Left kidney (tissue), 2 donors: ENCODE results near the gene FSTL4. TPM values are rescaled to one million over a fixed set of nuclear protein-coding genes. Genes with fewer than 3 reads are reported as not detected.

Experiments used
- DNase-seq: peaks from one replicate; pipeline ENCODE4 v3.0.0-alpha.2; 2013
- polyA plus RNA-seq: library from polyadenylated mRNA; unstranded; fragments of 120-200 nt; gene quantifications from one replicate; pipeline ENCODE4 v1.2.1, GENCODE V29; 2013; ENCODE audit not compliant: insufficient read length

FSTL4 gene
- polyA plus RNA-seq, 1 donor: 0.91 TPM

DNA sequence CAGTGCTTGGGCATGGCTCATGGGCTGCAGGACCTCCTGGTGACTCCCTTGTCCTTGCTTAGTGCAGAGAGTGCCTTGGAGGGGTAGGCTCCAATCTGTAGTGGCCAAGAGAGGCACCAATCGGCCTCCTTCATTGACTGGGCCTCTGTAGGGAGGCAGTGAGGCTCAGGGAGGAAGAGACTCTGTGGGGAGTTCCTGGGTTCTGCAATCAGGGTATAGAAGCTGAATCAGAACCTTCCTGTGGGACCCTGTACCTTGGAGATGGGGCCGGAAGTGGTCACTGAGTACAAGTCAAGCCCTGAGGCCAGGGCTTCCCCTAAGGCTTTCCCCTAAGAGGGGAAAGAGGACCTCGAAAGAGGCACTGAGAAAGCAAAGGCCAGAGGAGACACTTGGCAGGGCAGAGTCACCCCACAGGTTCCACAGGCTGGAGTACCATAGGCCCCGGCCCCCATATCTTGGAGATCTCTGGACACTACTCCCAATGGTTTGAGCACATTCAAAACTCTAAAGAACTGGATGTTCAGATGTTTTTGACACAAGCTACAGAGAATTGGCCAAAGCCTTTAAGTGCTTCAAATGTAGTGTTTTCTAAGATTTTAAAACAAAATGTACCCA lies 370.0 kb downstream of the FSTL4 start:
- DNase-seq: no peak

DNA sequence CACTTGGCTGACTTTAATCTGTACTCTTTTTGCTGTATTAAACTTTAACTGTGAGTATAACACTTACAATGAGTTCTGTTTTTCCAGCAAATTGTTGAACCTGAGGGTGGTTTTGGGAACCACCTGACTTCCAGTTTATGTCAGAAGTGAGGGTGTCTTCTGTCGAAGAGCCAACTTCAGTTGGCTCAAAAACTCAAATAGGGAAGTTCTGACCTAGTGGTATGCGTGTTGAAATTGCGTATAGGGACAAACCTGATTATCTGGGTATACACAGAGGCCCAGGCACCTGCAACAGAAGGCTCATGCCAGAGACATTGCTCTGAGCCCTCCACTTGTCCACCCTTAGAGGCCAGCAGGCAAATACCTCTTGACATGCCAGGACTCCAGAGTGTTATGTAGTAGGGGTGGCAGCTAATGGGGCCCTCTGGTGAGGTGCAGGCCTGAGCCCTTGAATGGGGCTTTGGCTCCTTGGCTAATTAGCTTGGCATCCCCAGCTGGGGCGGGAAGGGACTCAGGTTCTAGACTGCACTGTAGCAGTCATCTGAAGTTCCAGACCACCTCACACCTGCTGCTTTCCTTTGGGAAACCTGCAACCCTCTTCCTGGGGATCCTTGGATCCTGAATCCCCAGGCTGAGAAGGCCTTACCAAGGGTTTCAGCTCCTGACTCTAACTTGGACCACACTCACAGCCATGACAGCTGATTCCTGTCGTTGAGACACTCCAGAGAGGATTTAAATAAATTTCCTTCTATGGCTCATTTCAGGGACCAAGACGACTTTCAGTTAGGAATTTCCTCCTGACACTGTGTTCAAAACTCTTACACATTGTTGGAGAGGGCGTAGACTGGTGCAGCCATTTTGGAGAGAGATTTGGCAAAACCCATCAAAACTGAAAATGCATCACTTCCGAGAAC lies 370.9 kb downstream of the FSTL4 start:
- no peak for DNase-seq

DNA sequence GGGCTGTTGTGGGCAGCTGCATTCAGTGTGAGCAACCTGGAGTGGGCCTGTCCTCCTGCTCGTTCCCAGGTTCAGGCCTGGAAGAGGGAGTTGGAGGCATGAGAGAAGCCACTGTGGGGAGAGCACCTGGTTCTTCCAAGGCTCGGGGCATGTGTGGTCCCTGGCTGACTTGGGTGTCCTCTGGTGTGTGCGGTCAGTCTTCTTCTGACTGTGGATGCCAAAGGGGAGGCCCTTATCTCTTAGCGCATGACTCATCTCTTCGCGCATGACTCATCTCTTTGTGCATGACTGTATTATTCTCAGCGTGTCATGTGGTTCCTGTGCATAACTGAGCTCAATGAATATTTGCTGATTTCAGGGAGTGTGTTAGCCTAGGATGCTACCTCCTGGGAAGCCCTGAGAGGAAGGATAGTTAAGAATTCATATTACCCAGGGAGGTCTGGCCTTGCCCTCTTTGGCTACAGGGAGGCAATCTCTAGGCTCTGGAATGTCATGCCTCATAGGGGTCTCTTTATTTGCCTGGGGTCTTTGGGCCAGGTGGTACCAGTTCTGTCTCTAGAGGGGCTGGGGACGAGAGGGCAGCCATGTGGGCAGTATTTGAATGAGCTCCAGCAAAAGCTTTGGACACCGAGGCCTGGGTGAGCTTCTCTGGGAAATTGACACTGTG lies 371.8 kb downstream of the FSTL4 start:
- DNase-seq: no peak

DNA sequence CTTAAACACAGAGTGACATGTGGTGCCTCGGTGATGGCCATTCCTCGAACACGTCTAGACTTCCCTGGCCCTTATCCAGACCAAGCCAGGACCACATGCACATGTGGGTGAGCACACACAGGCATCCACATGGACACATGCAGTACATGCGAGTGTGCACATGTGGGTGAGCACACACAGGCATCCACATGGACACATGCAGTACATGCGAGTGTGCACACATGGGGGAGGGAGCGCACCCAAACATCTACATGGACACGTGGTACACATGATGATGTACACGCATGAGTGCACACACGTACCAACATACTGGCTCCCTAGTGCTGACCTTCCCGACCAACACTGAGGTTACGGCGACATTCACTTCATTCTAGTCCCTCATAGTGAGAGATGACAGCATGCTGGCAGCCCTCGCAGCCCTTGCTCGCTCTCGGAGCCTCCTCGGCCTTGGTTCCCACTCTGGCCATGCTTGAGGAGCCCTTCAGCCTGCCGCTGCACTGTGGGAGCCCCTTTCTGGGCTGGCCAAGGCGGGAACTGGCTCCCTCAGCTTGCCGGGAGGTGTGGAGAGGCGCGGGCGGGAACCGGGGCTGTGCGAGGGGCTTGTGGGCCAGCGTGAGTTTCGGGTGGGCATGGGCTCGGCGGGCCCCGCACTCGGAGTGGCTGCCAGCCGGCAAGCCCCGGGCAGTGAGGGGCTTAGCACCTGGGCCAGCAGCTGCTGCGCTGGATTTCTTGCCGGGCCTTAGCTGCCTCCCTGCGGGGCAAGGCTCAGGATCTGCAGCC lies 373.7 kb downstream of the FSTL4 start:
- DNase-seq: no peak

DNA sequence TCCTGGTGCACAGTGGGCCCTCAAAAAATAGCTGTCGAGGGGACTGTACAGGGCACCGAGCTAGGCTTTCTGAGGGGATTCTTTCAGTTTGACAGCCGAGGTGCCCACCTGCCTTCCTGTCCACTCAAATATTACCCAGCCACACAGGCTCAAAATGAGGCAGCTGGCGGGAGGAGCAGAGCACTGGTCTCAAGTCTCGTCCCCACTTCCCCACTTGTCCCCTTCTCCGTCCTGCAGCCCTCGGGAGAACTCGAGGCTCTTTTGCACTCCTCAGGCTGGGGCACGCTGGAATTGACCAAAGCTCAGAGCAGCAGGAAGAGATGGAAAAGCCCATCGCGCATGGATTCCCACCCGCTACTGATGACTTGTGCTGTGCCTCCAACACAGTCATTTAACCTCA lies 375.4 kb downstream of the FSTL4 start:
- DNase-seq: no peak

DNA sequence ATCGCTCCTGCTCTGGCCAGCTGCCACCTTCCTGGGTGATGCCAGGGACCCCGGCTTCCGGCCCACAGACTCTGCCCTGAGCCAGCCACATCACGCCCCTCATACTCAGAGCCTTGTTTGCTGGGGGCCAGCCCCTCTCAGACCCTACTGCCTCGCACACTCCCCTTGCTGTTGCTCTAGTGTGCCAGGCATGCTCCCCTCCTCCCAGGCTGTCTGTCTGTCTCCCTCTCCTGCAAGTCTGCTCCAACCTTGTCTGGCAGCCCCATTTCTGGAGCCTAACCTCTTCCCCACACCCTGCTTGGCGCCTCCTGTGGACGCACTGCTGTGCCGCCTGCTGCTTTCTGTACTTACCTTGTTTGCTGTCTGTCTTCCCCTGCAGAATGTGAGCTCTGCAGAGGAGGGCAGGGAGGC lies 375.8 kb downstream of the FSTL4 start:
- DNase-seq: no peak

DNA sequence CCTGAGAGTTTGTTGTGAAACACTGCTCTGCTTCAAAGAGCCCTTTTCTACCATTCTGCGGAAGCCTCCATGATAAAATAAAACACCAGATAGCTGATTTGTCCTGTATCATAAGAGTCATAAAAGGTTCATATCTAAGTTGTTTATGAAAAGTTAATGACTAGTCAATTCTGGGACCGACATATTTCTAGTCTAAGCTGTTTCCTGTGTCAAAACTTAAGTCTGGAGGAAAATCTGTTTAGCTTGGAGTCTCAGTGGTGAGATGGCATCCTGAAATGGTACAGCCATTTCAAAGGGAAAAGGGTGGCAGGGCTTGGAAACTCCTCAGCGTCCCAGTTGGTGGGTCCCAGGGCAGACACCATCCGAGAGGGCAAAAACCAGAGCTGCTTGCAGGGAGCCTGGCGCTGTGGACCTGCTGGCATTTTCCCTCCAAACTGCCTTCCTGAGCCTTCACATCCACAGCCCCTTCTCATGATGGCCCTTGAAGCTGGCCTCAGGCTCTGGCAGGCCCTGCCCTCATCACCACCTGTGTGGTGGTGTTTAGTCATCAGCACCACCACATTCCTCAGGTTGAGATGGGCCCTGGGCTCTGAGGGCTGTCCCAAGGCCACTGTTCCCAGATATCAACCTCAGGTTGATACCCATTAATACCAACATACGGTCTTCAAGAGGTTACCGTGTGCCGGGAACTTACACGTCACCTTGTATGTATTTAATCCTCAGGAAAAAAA lies 376.5 kb downstream of the FSTL4 start:
- DNase-seq: no peak

DNA sequence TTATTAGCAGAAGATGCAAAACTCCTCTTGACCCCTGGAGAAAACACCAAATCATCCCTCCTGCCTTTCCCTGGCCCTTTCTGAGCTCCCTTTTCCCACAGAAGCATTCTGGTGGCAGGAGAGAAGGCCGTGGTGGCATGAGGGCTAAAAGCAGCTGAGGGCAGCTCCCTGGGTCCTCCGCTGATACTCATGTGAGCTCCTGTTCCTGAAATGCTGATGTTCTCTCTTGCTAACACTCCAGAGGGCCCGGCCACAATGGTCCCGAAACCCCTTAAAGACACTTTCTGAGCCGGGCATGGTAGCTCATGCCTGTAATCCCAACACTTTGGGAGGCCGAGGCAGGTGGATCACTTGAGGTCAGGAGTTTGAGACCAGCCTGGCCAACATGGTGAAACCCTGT lies 377.4 kb downstream of the FSTL4 start:
- DNase-seq: no peak

DNA sequence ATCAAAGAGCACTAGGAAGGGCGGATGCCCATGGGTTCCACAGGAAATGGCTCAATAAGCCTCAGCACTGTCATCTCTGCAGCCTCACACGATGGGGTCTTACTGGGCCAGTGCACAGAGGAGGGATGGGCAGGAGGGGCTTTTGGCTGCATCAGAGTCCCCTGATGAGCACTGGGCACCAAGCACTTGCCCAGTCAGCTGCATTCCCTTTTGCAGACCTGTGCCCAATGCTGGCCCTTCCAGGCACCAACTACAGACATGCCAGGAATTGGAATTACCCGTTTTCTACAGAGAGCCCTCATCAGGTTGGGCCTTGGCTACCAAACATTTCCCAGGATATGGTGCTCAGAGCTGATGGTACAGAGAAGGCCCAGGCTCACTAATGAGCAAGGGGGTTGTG lies 378.1 kb downstream of the FSTL4 start:
- DNase-seq: no peak

DNA sequence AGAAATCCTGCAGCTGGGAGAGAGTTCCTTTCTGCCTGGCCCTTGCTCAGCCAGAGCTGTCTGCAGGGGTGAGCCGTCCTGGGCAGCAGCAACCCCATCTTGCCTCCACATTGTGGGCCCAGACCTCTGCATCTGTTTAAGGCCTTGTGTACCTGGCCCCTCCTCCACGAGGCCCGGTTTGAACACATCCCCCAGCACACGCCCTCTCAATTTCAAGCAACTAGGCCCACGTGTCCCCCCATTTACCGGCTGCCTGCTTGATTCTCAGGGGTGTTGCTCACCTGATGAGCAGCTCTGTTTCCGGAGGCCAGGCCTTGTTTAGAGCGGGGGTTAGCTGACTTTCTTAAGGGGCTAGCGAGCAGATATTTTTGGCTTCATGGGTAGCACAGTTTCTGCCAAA lies 378.7 kb downstream of the FSTL4 start:
- no peak for DNase-seq

DNA sequence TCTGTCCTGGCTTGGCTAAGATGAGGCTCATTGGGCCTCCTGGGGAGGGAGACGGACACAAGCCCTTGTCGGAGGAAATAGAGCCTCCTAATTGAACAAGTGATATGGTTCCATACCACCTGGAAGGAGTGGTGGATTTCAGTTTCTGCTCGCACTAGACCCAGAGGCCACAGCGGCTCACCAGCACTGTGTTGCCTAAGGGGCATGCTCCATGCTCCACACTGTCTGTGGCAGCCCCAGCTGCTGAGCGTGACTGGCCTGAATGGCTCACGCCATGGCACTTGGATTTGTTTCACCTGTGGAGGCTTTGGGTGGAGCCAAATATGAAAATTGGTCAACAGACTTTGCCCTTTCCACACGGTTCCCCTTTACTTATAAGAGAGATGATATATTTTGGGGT lies 379.4 kb downstream of the FSTL4 start:
- DNase-seq: no peak

DNA sequence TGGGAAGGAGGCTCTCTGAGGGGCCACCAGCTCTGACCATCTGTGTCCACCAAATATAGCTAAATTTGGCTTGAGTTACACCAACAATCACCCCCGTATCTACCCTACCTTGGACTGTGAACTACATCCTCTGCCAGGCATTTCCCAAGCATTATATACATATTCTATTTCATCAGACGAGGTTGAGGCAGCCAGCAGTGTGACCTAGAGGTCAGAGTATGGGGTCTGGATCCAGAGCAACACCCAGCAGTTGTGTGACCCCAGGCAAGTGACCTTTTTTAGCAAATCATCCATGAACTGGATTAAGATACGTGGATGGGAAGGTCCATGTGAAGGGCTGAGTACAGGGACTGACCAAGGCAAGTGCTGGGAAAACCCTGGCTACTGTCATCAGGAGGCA lies 379.9 kb downstream of the FSTL4 start:
- no peak for DNase-seq

DNA sequence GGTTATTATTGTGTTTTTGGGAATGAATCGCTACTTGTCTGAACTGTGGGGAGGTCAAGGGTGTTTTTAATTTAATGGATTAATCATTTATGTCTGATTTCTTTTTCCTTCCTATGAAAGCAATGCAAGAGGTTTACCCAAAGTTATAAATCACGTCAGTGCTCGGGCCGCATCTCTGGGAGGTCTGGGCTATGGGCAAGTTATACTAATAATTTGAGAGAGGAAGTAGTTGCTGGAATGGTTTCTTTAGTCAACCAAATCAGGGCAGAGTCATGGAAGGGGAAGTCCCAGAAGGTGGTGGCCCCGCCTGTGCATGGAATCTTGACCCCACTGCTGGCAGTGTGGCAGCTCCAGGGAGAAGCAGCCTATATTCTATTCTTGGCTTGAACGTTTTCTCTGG lies 380.3 kb downstream of the FSTL4 start:
- no peak for DNase-seq

DNA sequence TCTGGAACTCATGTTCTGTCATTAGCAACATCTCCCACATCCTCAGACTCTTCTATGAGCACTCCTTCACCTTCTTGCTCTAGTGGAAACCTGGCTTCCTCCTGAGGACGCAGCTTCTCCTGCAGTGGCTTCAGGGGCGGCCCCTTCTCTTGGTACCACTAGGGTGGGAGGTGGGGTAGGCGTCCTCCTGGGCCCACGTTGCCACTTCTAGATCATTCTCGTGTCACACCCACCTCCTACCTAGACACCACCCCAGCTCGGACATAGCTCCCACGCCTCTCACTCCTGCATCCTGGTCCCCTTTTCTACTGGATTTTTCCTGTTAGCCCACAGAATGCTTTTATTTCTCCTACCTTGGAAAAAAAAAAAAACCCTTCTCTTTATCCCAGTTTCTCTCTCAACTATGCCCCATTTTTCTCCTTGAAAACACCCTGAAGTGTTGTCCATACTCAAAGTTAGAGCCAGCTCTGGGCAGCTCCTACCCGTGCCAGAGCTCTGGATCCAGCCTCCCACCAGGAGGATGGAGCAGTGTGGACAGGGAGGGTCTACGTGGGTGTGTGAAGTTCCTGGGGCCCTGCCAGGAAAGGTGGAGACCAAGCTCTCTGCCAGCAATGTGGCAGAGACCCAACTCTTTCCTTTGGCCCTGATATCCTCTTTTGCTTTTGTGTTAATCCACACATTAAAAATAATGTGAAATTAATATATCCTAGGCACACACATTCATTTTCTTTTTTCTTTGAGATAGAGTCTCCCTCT lies 381.3 kb downstream of the FSTL4 start:
- no peak for DNase-seq

DNA sequence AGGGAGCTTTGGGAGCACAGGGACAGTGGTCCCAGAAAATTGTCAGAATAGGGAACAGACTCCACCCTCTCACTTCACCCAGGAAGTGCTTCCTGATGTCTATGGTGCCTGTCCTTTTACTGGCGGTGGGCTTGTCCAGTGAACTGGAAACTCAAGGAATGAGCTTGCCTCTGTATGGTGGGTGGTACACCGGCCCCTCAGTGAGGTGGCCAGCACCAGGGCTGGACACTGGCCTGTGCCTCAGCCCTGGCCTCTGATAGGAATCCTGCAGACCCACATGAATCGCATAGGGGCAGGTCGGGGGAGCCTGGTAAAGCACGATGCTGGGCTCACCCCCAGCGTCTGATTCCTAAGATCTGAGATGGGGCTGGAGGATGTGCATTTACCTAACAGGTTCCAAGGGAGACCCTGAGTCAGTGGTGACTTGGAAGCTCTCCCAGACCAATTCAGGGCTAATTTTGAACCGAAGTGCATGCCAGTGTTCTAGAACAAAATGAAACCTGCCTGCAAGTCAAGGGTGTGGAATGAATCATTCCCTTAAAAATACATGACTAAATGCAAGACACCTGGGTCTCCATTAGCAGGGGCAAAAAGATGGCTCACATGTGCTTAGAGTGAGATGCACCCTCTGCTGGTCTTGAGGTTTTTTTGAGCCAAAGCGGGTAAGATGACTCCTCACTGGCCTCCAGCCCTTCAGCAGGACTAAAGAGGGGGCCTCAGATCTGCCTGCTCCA lies 382.2 kb downstream of the FSTL4 start:
- DNase-seq: no peak

DNA sequence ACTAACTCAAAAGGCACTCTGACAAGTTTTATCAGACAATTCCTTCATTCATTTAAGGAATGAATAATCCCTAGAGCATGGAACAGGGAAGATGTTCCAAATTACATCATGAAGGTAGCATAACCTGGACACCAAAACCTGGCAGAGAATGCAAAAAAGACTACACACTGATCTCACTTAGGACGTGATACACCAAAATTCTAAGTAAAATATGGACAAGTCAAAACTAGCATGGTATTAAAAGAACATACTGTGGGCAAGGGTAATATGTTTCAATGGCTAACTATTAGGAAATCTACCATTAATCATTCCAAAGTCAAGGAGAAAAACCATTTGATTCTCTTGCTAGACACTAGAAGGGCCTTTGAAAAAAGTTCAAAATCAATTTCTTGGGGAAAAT lies 384.0 kb downstream of the FSTL4 start:
- no peak for DNase-seq

DNA sequence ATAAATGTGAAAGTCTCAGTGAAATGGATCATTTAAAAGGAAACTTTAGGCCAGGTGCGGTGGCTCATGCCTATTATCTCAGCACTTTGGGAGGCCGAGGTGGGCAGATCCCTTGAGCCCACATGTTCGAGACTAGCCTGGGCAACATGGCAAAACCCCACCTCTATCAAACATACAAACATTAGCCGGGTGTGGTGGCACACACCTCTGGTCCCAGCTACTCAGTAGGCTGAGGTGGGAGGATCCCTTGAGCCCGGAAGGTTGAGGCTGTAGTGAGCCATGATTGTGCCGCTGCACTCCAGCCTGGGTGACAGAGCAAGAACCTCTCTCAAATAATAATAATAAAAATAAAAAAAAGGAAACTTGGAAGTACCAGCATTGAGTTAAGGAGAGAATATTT lies 384.4 kb downstream of the FSTL4 start:
- no peak for DNase-seq

DNA sequence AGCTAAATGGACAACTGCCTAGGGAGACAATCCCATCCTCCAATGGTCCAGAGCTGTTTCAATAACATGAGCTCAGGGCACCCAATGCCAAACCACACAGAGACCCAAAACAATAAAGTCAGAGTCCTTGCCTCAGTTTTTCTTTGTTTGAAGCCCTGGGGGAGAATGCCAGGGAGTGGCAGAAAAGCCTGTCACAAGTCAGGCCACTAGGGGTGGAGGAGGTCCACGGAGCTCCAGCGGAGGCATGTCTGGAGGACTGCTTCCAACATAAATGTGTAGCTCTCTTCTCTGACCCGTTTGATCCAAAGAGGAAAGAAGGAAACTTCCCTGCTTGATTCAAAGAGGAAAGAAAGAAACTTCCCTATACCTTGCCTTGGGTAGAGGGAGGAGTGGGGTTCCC lies 385.3 kb downstream of the FSTL4 start:
- DNase-seq: no peak

DNA sequence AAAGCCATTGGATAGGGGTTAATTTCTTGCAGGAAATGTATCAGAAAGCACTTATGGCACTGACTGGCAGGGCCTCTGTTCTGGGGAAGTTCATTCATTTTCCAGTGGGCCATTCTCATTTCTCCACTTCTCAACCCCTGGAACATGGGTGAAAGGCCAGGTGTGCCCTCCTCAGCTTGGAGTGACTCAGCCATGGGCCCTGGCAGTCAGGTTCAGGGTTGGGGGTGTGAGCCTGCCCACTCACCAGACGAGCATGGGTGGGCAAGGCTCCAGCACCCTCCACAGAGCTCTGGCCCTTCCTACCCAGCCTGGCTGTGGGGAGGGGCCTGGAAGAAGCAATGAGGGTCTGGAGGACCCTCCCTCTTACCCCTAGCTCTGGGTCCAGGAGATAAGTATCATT lies 386.2 kb downstream of the FSTL4 start:
- no peak for DNase-seq

DNA sequence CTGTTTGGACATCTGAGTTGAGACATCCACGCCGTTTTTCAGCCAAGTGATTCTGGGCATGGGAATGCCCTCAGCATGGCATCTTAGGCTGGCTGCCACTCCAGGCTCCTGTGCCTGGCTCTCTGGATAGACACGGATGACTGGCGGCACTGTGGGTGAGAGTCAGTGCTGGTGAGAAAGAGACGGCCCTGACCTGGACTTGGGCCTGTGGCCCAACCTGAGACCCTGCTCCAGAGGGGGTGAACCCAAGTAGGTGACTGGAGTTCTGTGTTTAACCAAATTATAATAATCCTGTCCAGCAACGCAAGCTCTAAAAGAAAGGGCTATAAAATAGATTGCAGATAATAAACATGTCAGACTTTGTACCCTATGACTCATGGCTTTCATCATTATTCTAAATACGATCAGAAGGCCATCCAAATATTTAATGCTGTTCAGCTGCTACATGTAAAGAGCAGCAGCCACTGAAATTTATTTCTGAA lies 386.6 kb downstream of the FSTL4 start:
- DNase-seq: no peak
